ENCODE data around the gene KRTAP12-2. TPM values are rescaled to one million over a fixed set of nuclear protein-coding genes. Genes with fewer than 3 reads are reported as not detected.

KRTAP12-2 gene
- total RNA-seq, 1 experiment from 2014 or later = not detected

DNA sequence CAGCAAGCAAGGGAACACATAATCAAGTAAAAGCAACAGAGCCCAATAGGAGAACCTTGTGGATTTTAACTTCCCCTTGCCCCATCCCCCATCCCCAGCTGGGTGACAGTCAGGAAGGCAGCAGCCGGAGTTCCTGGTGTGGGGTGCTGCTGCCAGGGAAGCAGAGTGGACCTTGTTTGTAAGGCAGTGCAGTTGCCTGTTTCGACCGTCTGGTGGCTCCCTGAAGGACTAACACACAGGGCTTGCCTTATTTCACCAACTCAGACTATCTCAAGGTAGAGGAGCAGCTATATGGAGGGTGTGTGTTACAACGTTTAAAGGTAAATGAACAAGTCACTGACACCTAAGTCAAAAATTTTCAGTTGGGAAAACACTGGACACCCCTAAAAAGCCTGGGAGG is 48.2 kb downstream of the KRTAP12-2 start (continued):
- TF ChIP-seq OVOL2 (CRISPR knock-in tag; IDR thresholded peaks at IDR 0.05; ENCODE audit: borderline replicate concordance) (no peak), NFATC4 (CRISPR knock-in tag; IDR thresholded peaks at IDR 0.05) (no peak), ZNF317 (CRISPR knock-in tag; IDR thresholded peaks at IDR 0.05; ENCODE audit: borderline replicate concordance, low read depth) (no peak), RORB (CRISPR knock-in tag; IDR thresholded peaks at IDR 0.05) (no peak), TP53 (CRISPR knock-in tag; IDR thresholded peaks at IDR 0.05) (no peak), ZNF396 (CRISPR knock-in tag; IDR thresholded peaks at IDR 0.05; ENCODE audit: borderline replicate concordance) (no peak), KAT7 (CRISPR knock-in tag; IDR thresholded peaks at IDR 0.05; ENCODE audit: borderline replicate concordance) (no peak)
- TF ChIP-seq, protein P1, sequence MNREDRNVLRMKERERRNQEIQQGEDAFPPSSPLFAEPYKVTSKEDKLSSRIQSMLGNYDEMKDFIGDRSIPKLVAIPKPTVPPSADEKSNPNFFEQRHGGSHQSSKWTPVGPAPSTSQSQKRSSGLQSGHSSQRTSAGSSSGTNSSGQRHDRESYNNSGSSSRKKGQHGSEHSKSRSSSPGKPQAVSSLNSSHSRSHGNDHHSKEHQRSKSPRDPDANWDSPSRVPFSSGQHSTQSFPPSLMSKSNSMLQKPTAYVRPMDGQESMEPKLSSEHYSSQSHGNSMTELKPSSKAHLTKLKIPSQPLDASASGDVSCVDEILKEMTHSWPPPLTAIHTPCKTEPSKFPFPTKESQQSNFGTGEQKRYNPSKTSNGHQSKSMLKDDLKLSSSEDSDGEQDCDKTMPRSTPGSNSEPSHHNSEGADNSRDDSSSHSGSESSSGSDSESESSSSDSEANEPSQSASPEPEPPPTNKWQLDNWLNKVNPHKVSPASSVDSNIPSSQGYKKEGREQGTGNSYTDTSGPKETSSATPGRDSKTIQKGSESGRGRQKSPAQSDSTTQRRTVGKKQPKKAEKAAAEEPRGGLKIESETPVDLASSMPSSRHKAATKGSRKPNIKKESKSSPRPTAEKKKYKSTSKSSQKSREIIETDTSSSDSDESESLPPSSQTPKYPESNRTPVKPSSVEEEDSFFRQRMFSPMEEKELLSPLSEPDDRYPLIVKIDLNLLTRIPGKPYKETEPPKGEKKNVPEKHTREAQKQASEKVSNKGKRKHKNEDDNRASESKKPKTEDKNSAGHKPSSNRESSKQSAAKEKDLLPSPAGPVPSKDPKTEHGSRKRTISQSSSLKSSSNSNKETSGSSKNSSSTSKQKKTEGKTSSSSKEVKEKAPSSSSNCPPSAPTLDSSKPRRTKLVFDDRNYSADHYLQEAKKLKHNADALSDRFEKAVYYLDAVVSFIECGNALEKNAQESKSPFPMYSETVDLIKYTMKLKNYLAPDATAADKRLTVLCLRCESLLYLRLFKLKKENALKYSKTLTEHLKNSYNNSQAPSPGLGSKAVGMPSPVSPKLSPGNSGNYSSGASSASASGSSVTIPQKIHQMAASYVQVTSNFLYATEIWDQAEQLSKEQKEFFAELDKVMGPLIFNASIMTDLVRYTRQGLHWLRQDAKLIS (CRISPR knock-in tag; IDR thresholded peaks at IDR 0.05; ENCODE audit: borderline replicate concordance) = no peak
- TF ChIP-seq, protein P2, sequence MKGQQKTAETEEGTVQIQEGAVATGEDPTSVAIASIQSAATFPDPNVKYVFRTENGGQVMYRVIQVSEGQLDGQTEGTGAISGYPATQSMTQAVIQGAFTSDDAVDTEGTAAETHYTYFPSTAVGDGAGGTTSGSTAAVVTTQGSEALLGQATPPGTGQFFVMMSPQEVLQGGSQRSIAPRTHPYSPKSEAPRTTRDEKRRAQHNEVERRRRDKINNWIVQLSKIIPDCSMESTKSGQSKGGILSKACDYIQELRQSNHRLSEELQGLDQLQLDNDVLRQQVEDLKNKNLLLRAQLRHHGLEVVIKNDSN (CRISPR knock-in tag; IDR thresholded peaks at IDR 0.05) = no peak
- TF ChIP-seq, protein P3, sequence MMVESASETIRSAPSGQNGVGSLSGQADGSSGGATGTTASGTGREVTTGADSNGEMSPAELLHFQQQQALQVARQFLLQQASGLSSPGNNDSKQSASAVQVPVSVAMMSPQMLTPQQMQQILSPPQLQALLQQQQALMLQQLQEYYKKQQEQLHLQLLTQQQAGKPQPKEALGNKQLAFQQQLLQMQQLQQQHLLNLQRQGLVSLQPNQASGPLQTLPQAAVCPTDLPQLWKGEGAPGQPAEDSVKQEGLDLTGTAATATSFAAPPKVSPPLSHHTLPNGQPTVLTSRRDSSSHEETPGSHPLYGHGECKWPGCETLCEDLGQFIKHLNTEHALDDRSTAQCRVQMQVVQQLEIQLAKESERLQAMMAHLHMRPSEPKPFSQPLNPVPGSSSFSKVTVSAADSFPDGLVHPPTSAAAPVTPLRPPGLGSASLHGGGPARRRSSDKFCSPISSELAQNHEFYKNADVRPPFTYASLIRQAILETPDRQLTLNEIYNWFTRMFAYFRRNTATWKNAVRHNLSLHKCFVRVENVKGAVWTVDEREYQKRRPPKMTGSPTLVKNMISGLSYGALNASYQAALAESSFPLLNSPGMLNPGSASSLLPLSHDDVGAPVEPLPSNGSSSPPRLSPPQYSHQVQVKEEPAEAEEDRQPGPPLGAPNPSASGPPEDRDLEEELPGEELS (CRISPR knock-in tag; IDR thresholded peaks at IDR 0.05) = no peak
- TF ChIP-seq, protein P4, sequence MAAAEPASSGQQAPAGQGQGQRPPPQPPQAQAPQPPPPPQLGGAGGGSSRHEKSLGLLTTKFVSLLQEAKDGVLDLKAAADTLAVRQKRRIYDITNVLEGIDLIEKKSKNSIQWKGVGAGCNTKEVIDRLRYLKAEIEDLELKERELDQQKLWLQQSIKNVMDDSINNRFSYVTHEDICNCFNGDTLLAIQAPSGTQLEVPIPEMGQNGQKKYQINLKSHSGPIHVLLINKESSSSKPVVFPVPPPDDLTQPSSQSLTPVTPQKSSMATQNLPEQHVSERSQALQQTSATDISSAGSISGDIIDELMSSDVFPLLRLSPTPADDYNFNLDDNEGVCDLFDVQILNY (CRISPR knock-in tag; IDR thresholded peaks at IDR 0.05) = no peak
- TF ChIP-seq, protein P5, sequence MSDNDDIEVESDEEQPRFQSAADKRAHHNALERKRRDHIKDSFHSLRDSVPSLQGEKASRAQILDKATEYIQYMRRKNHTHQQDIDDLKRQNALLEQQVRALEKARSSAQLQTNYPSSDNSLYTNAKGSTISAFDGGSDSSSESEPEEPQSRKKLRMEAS (CRISPR knock-in tag; IDR thresholded peaks at IDR 0.05) = no peak

DNA sequence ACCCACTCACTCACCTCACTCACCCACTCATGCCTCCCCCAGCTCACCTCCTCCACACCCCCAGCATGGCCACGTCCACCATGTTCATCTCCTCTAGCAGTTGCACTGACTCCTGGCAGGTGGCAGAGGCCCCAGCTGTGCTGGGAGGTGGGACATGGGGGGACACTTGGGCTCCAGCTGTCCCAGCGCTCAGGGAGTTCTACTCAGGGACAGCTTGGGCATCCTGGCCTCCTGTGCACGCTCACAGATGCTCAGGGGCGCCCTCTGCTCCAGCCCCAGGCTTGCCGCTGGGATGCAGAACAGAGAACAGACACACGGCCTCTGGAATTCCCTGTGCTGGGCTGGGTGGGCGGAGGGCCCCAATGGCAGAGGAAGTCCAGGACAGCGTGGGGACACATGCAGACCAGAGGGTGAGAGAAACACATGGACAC is 49.6 kb downstream of the KRTAP12-2 start:
- ChIA-PET CTCF (interaction anchor here (0.6 to 3.6 kb wide), 5 partner anchors 106 to 276 kb away, joined by 4 to 16 read pairs (median 4); no protein-coding TSS in a partner anchor), POLR2A (no interaction called here)
- Mint-ChIP-seq H3K9me3 (peaks cover 33% of the 10 kb centered on the region), H3K36me3 (peaks cover 28% of the 10 kb centered on the region), H3K27me3 (ENCODE audit: low read depth) (no peaks in the 10 kb centered on the region; the same call in 1 of the 2 replicates), H3K4me1 (peaks cover 31% of the 10 kb centered on the region), H3K4me3 (no peak overlapping the region), H3K27ac (no peak overlapping the region)
- DNase-seq (ENCODE audit: low spot score) = peak; percentile 48
- TF ChIP-seq, protein P1 (CRISPR knock-in tag; IDR thresholded peaks at IDR 0.05; ENCODE audit: borderline replicate concordance) = no peak
- TF ChIP-seq, protein P4 (CRISPR knock-in tag; IDR thresholded peaks at IDR 0.05) = no peak
- TF ChIP-seq FOXJ3 (CRISPR knock-in tag; IDR thresholded peaks at IDR 0.05; ENCODE audit: borderline replicate concordance) (no peak), NFE2L1 (CRISPR knock-in tag; IDR thresholded peaks at IDR 0.05) (no peak), CBFB (CRISPR knock-in tag; IDR thresholded peaks at IDR 0.05; ENCODE audit: low read depth) (no peak)
- peak; percentile 77 for ATAC-seq
